HG02642 (cell line): Measurements from ENCODE around the gene RAB25.
"Not testable (repeated sequence)": the region's sequence is repeated elsewhere in the genome, so short reads cannot be mapped to it uniquely, and the experiment has no call there.

Source experiments
- ATAC-seq: cut with Tn5 transposase; IDR thresholded peaks from one replicate; pipeline ENCODE4 v1.9.1; 2021; ENCODE audit warnings: mild to moderate bottlenecking; ENCODE audit not compliant: unreplicated experiment, poor library complexity

The RAB25 gene

GRCh38 chr1:156114101-156114918, 53.4 kb downstream of the RAB25 start, which contains the start of gene LMNA:
Gene LMNA (plus strand): TSS chr1:156114711. CDS start chr1:156114919, 208 bp downstream.
- ATAC-seq, result peak; percentile 78

GRCh38 chr1:156114919-156115513, 54.1 kb downstream of the RAB25 start:
- peak; percentile 25 for ATAC-seq

- no peak for ATAC-seq
These were observed 54.8 kb downstream of the RAB25 start for GRCh38 chr1:156115514-156116374.

GRCh38 chr1:156116731-156117130, 55.8 kb downstream of the RAB25 start:
- not testable (repeated sequence) for ATAC-seq

GRCh38 chr1:156117414-156118176, 56.6 kb downstream of the RAB25 start:
- no peak for ATAC-seq

GRCh38 chr1:156118177-156118868, 57.4 kb downstream of the RAB25 start:
- no peak for ATAC-seq

GRCh38 chr1:156119503-156120209, 58.7 kb downstream of the RAB25 start:
- no peak for ATAC-seq
